MG63 (cell line): ENCODE measurements around the gene FAM53A. TPM values are rescaled to one million over a fixed set of nuclear protein-coding genes. Genes with fewer than 3 reads are reported as not detected.
A peak's percentile ranks its signal among the peaks of the same experiment; 100 is the strongest.
"Not testable (repeated sequence)": the region's sequence is repeated elsewhere in the genome, so short reads cannot be mapped to it uniquely, and the experiment has no call there.

Experiments used
- DNase-seq: peaks from one replicate; pipeline ENCODE4 v3.0.0-alpha.2; 2020
- H3K27me3 ChIP-seq: fragments of 250-450 bp; sonication (Bioruptor Pico); 2 replicates; pipeline ENCODE4 v1.5.1; 2020; ENCODE audit warnings: mild to moderate bottlenecking, moderate library complexity
- H3K36me3 ChIP-seq: fragments of 250-450 bp; sonication (Bioruptor Pico); 2 replicates; pipeline ENCODE4 v1.5.1; 2020; ENCODE audit warnings: mild to moderate bottlenecking, moderate library complexity
- H3K4me3 ChIP-seq: fragments of 250-450 bp; sonication (Bioruptor Pico); 2 replicates; pipeline ENCODE4 v1.5.1; 2020; ENCODE audit warnings: mild to moderate bottlenecking, moderate library complexity
- H3K9me3 ChIP-seq: fragments of 250-450 bp; sonication (Bioruptor Pico); 2 replicates; pipeline ENCODE4 v1.5.1; 2020; ENCODE audit warnings: mild to moderate bottlenecking, moderate library complexity
- total RNA-seq: library from RNA; depleted of rRNA; stranded (reverse); fragments of >200 nt; shearing (Covaris generic); gene quantifications from 2 replicates; pipeline ENCODE4 v1.2.3, GENCODE V29; 2014; ENCODE audit warnings: low replicate concordance

FAM53A gene
- total RNA-seq, 1 experiment from 2014 or later, result 2.6 TPM

DNA sequence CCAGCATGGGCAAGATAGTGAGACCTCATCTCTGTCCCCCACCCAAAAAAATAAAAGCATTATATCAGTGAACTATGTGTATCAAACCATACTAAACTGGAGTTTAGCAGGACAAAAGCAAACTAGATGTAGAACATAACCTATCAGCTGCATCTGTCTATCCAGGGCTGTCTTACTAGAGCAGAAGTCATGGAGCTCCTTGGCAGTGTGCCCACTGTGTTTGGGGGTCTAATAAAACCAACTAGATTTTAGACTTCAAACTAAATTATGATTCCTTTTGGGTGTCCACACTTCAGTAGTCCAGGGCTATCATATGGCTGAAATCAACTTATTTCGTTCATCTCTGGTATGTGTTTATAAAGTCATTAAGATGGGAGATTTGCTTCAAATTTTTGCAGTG is 19.8 kb upstream of the FAM53A start:
- Histone ChIP-seq H3K27me3 (no peaks in the 10 kb centered on the region), H3K4me3 (no peak overlapping the region), H3K9me3 (no peaks in the 10 kb centered on the region), H3K36me3 (peaks cover 56% of the 10 kb centered on the region)
- DNase-seq, result no peak

DNA sequence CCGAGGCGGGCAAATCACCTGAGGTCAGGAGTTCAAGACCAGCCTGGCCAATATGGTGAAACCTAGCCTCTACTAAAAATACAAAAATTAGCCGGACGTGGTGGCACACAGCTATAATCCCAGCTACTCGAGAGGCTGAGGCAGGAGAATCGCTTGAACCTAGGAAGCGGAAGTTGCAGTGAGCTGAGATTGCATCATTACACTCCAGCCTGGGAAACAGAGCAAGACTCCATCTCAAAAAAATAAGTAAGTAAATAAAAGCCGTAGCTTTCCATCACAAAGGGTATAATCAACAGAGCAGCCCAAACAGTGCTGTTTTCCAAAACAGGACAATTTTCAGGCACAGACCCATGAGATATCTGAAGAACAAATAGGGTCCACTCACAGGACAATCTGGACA is 17.6 kb upstream of the FAM53A start:
- H3K4me3 ChIP-seq, DNase-seq, H3K27me3 ChIP-seq, H3K9me3 ChIP-seq: not testable (repeated sequence)
- peaks cover 56% of the 10 kb centered on the region for H3K36me3 ChIP-seq

DNA sequence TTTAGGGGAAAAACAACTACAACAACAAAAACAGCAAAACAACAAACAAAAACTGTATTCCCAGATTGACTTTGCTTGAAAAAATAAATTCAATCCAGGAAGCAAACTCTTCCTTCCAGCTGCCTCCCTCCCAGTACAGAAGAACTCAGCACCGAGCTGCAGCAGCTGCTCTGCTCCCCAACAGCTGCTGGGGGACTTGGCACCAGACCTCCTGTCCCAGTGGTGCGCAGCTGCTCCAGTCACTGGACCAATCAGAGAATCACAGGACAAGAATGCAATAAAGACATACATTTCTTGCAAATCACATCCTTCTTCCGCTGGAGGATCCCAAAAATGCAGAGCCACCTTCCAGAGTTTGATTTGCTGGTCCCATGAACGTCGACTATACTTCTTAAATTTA is 11.8 kb upstream of the FAM53A start:
- Histone ChIP-seq H3K36me3 (peaks cover 47% of the 10 kb centered on the region), H3K9me3 (no peaks in the 10 kb centered on the region), H3K27me3 (no peaks in the 10 kb centered on the region), H3K4me3 (no peak overlapping the region)
- DNase-seq, result no peak

DNA sequence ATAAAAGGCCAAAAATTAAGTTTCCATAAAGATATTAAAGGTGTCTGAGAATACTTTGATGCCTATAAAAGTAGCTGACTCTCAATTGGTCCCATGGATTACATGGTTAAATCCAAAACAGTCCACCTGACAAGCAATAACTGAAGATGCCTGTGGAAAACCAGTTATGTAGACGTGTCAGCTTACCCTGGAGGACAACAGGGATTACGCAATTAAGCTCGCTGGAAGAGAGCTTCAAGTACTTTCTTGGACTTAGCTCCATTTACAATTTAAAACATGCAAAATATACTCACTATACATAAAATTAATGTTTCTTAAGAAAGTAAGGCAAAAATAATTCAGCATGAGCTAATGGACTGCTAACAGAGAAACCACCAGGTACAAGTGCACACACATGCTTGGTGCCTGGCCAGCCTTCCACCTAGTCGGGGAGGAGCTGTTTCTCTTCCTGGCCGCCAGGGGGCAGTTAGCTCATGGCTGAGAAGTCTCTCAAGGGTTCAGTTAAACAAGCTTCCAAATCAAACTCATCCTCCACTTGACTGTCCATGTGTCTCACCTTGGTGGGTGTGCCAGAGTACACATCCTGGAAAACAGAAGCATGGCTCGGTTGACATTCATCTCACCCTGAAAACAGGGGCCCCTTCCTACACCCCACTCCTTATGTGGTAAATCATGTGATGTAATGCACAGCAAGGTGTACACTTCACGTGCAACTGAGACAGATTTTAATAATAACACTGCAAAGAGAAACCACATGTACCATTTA is 9.2 kb upstream of the FAM53A start:
- Histone ChIP-seq H3K4me3 (no peak overlapping the region), H3K9me3 (no peaks in the 10 kb centered on the region), H3K27me3 (no peaks in the 10 kb centered on the region), H3K36me3 (peaks cover 43% of the 10 kb centered on the region)
- peak; percentile 35 for DNase-seq

DNA sequence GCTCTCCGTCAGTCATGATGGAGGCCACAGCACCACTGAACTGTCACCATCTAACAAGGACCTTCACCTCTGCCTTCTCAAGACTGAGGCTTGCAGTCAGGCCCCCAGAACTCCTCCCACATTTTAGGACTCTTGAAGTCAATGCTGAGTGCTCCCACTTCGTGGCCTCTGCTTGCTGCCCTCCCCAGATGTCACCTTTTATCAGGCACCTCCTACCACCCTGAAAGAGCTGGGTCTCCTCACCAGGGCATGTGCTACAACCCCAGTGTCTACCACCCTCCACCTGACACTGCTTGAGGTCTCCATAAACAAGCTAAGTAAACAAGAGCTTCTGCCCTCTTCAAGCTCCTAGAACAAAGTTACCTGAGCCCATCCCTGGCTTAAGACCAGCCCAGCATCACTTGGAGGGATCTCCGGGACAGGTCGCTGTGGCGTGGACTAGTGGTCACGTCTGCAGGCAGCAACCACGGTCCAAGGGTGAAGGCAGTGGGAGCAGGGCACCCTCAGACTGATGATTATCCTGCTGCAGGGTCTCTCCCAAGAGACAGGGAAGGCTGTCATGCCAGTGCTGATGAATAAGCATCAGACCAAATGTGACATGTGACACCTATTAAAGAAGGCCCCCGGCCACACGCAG is 7.7 kb upstream of the FAM53A start:
- H3K9me3 ChIP-seq, result no peaks in the 10 kb centered on the region
- no peak for DNase-seq
- peaks cover 43% of the 10 kb centered on the region for H3K36me3 ChIP-seq
- H3K4me3 ChIP-seq, result no peak overlapping the region
- H3K27me3 ChIP-seq, result no peaks in the 10 kb centered on the region

DNA sequence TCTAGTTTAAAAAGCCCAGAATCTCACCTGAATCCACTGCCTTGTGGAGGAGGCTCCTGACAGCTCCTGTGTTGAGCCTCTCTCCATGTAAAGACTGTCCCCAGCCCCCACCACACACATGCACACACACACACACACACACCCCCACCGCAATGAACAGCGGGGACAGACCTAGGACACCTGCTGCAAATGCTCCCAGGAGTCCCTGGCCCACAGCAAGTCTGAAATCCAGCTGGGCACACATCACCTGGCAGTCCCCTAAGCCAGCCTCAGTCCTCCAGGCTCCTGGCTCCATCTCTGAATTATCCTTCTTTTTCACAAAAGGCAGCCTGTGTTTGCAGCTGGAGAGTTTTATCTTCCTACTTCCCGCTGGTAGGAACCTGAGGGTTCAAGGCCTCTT is 6.6 kb upstream of the FAM53A start:
- no peaks in the 10 kb centered on the region for H3K9me3 ChIP-seq
- H3K36me3 ChIP-seq, result peaks cover 43% of the 10 kb centered on the region
- H3K27me3 ChIP-seq, result no peaks in the 10 kb centered on the region
- no peak overlapping the region for H3K4me3 ChIP-seq
- no peak for DNase-seq

DNA sequence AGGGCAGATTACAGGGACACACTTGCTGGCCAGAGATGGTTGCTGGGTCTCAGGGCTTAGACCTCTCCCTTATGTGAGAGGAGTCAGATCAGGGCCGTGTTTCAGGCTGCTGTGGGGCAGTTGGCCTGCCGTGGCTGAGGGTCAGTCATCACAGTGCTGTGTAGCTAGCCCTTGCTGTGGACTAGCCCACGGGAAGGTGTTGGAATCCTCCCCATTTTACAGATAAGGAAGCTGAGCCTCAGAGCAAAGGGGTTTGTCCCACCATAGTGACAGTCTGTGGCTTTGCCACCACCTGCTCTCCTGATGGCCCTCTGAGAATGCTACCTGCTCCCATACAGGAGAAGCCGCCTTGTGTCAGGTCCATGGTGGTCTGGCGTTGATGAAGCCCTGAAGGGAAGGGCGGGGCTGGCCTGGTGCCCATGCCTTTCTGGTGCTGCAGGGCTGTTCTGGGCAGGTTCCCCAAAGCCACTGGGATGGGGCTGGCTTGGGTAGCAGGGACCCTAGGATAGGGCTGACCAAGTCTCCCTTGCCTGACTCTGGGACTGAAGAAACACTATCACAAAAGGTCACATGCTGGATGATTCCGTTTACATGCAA is 2.4 kb upstream of the FAM53A start:
- Histone ChIP-seq H3K9me3 (no peaks in the 10 kb centered on the region), H3K27me3 (no peaks in the 10 kb centered on the region)

DNA sequence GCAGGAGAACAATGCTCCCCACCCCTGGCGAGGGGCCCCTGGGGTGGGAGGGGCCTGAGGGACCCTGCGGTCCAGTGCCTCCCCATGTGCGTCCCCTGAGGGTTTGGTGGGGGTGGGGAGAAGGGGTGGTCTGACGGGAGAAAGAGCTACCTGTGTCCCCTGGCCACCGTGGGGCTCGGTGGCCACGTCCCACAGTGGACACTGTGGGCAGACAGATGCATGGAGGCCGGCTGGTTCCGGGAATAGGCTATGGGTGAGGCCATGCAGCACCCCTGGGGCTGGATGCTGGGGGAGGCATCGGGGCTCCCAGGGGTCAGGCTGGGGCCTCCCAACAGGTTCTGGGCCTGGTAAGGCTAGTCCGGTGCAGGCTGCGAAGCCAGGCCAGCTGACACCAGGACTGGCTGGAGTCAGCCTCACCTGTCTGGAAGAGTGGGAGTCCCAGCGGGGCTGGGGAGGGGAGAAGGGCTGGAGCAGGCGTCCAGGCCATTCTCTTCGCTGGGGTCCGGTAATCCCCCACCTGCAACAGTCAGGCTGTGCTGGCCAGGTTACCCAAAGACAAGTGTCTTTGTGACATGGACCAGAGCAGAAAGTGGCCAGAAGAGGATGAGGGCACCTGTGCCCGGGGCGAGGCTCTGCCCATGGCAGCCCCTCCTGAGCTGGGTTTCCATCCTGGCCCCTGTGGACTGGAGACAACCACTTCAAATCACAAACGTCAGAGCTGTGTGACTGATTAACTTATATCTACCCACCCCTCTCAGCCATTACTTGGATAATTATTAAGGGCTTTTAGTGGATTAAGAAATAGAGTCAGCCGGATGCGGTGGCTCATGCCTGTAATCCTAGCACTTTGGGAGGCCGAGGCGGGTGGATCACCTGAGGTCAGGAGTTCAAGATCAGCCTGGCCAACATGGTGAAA is 1.4 kb upstream of the FAM53A start:
- no peak overlapping the region for H3K4me3 ChIP-seq
- no peak for DNase-seq
- H3K27me3 ChIP-seq, result no peaks in the 10 kb centered on the region
- no peaks in the 10 kb centered on the region for H3K9me3 ChIP-seq
- H3K36me3 ChIP-seq, result peaks cover 2% of the 10 kb centered on the region

More for the DNA sequence above, 2.4 kb upstream of the FAM53A start:
- no peak for DNase-seq
- H3K36me3 ChIP-seq, result peaks cover 11% of the 10 kb centered on the region
- no peak overlapping the region for H3K4me3 ChIP-seq

DNA sequence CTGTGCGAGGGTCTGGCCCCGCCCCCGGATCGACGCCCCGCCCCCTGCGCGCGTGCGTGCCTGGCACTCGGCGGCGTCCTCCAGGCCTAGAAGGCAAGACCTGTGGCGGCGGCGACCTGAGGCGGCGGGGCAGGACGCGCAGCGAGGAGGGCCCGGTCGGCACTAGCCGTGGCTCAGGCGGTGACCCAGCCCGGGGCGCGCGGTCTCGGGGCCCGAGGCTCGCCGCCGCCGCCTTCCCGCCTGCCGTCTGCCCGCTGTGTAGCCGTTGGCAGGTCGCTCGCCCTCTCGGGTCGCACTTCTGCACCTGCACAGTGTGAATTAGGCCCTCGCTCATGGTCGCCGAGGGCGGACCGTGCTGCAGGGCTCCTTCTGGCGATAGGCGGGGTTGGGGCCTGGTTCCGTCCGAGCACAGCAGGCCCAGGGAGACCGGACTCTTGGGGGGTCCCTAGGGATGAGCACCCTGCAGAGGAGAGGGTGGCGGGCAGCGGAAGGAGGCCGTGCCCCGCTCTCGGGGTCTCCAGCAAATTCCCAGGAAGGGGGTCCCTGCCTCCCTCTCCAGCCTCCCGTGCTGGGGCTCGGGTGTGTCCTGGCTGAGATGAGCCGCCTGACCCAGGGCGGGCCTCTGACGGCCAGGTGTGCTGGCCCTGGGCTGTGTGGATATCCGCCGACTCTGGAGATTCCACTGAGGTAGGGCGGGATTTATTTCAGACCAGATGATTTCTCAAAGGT is 557 bp upstream of the FAM53A start:
- Histone ChIP-seq H3K9me3 (no peaks in the 10 kb centered on the region), H3K36me3 (no peaks in the 10 kb centered on the region), H3K4me3 (no peak overlapping the region), H3K27me3 (no peaks in the 10 kb centered on the region)
- DNase-seq, result no peak

DNA sequence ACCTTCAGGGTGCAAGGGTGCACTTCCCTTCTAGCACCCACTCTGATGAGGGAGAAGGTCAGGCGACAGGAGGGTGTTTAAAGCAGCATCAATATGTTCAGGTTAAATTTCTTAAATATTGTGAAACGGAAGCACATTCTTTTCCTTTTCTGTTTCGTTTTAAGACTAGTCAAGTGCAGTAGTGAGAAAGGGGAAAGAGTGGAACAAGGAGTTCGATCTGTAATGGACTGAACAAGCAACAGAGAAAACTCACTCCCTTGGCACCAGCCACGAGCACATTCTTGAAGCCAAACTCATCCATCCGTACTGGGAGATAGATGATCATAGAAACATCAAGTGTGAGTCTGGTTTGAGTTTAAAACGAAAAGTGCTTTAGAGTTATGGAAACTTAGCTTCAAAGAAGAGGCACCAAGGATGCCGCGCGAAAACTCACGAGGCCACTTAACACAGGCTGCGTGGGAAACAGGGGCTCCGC is 815 bp downstream of the FAM53A start:
- Histone ChIP-seq H3K4me3 (peak overlapping the region; percentile 55), H3K27me3 (no peaks in the 10 kb centered on the region), H3K9me3 (no peaks in the 10 kb centered on the region), H3K36me3 (no peaks in the 10 kb centered on the region)
- DNase-seq, result peak; percentile 67

DNA sequence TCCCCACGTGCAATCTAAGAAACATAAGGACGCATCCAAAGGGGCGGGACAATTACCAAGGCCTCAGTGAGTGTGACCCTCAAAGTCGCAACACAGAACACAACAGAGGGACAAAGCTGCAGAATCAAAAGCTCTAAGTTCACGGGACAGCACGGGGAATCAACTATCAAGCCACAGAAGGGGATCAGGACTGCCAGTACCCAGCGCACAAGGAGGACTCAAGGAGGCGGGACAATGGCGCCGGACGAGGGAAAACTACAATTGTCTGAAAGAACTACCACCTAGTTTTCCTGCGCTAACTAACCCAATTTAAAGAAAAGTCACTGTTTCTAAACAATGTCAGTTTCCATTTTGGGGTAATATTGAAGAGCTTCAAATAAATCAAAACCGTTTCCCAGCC is 1.3 kb downstream of the FAM53A start:
- DNase-seq, result no peak
- Histone ChIP-seq H3K4me3 (peak overlapping the region; percentile 55), H3K9me3 (no peaks in the 10 kb centered on the region), H3K27me3 (no peaks in the 10 kb centered on the region), H3K36me3 (no peaks in the 10 kb centered on the region)

DNA sequence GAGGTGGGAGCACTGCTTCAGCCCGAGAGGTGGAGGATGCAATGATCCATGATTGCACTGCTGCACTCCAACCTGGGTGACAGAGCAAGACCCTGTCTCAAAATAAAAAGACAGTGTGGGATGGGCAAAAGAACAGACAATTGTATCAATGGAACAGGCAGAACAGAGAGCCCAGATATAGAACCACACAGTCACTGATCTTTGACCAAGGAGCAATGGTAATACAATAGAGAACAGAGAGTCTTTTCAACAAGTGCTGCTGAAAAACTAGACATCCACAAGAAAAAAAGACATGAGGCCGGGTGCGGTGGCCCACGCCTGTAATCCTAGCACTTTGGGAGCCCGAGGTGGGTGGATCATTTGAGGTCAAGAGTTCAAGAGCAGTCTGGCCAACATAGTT is 5.9 kb downstream of the FAM53A start:
- no peaks in the 10 kb centered on the region for H3K9me3 ChIP-seq
- no peaks in the 10 kb centered on the region for H3K36me3 ChIP-seq
- no peaks in the 10 kb centered on the region for H3K27me3 ChIP-seq
- DNase-seq, result no peak
- no peak overlapping the region for H3K4me3 ChIP-seq

DNA sequence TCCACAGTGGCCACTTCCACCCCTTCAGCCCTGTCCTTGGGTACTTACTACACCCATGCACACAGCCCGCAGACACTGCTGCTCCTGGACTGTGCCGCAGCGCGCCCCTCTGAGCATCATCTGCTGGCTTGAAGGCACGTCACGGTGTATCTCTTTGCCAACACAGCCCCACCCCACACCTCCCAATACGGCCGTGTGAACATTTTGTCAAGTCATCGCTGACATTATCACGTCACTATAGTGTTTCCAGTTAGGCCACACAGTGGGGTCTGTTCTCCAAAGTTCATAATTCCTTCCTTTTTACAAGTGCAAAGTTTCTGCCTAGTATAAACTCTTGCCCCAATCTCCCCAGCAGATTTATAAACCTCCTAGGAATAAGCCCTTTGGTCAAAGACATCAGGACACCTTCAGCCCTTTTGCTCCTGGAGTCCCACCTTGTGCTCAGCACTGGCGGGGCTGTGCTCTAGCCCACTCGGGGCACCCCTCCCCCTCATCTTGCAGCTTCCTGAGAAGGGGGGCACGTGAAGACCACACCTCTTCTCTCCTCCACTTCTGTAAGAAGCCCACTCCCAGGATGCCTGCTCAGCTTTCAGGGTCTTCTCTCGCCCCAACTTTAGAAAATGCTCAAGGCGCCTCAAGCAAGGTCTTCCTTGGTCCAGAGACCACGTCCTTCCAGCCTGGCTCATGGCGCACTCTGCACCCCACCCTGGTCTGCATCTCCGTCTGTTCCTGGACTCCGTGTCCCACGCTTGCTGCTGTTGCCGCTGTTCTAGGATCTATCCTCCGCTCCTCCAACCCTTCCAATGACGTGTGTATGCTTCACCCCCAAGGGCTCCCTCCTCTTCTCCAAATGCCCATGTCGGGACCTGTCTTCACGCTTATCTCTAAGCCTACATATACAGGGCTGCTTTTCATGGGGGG is 7.2 kb downstream of the FAM53A start:
- no peaks in the 10 kb centered on the region for H3K27me3 ChIP-seq
- H3K36me3 ChIP-seq, result no peaks in the 10 kb centered on the region
- H3K4me3 ChIP-seq, result no peak overlapping the region
- DNase-seq, result no peak
- no peaks in the 10 kb centered on the region for H3K9me3 ChIP-seq

DNA sequence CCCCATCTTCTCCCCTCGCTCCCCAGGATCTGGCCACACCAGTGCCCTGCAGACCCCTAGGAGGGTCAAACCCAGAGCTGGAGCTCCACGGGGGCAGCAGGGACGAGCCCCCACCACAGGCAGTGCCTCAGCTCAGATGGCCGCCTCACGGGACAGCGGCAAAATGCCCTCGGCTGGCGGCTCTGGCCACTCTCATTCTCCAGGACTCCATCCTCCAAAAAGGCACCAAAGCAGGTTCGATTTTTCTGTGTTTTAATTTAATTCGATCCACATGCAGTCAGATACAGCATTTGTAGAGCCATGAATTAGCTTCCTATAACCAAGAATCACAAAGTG is 8.3 kb downstream of the FAM53A start:
- no peaks in the 10 kb centered on the region for H3K36me3 ChIP-seq
- DNase-seq, result no peak
- H3K27me3 ChIP-seq, result no peaks in the 10 kb centered on the region
- H3K9me3 ChIP-seq, result no peaks in the 10 kb centered on the region
- no peak overlapping the region for H3K4me3 ChIP-seq

DNA sequence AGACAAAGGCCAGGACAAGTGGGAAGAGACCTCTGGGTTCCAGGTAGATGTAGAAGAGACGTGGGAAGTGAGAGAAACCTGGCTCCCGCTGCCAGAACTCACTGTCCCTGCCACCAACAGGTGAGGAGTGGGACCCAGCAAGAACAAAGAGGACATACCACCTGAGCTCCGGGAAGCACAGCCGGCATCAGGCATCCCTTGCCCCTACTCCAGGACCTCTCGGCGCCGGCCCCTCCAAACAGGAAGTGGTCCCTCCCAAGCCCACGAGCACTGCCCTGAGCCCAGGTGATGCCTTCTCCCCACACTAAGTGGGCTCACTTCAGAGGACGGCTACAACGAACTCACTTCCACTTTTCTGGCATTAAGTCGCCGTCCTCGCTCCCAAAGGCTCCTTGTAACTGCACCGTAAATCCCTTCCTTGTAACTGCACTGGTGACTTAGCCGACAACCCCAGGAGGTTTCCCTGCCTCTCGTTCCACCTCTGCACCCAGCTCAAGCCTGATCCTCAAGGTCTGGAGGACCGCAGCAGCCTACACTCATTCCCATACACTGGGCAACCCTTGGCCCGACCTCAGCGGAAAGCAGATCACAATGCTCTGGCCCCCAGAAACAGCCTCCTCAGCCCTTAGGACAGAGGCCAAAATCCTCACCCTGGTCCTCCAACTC is 8.8 kb downstream of the FAM53A start:
- Histone ChIP-seq H3K4me3 (no peak overlapping the region), H3K27me3 (no peaks in the 10 kb centered on the region), H3K36me3 (no peaks in the 10 kb centered on the region), H3K9me3 (no peaks in the 10 kb centered on the region)
- no peak for DNase-seq
